Muscle layer of duodenum (tissue), 2 donors: Measurements from ENCODE around the gene GLB1L.

Source experiments
- H3K27ac ChIP-seq: one replicate; pipeline ENCODE4 v1.7.0; 2013; ENCODE audit warnings: mild to moderate bottlenecking, low read length
- H3K27me3 ChIP-seq: one replicate; pipeline ENCODE4 v1.7.0; 2013; ENCODE audit warnings: low read depth, mild to moderate bottlenecking, control low read depth, low read length
- H3K36me3 ChIP-seq, 2 donors: one replicate each; pipeline ENCODE4 v1.7.0; 2013; ENCODE audit warnings: low read length in 2 of 2, control low read depth in 1 of 2, mild to moderate bottlenecking in 1 of 2; ENCODE audit not compliant: insufficient read depth in 2 of 2, control insufficient read depth in 1 of 2
- H3K4me1 ChIP-seq, 2 donors: one replicate each; pipeline ENCODE4 v1.7.0; 2013; ENCODE audit warnings: low read length in 2 of 2, mild to moderate bottlenecking in 2 of 2, control low read depth in 1 of 2, moderate library complexity in 1 of 2; ENCODE audit not compliant: insufficient read depth in 2 of 2, control insufficient read depth in 1 of 2
- H3K4me3 ChIP-seq, 2 donors: one replicate each; pipeline ENCODE4 v1.7.0; 2013; ENCODE audit warnings: low read length in 2 of 2, low read depth in 1 of 2, mild to moderate bottlenecking in 1 of 2
- H3K9me3 ChIP-seq, 2 donors: one replicate each; pipeline ENCODE4 v1.7.0; 2013; ENCODE audit warnings: low read length in 2 of 2, control low read depth in 1 of 2, mild to moderate bottlenecking in 1 of 2; ENCODE audit not compliant: control insufficient read depth in 1 of 2
- donor health status: healthy.

GLB1L gene

GRCh38 chr2:219245148-219245898 is at the start of gene GLB1L, which contains the start of gene STK16:
Gene GLB1L (minus strand): TSS chr2:219245444. CDS start chr2:219243573, 1,871 bp downstream.
Gene STK16 (plus strand): TSS chr2:219245479. CDS start chr2:219246000, 521 bp downstream.
- H3K9me3 ChIP-seq, result no peaks in the 10 kb centered on the region
- H3K27ac ChIP-seq, result peak within 1 kb of the TSS; percentile 95
- H3K27me3 ChIP-seq, result no peaks in the 10 kb centered on the region
- H3K4me3 ChIP-seq, result peak within 1 kb of the TSS; percentile 83 to 87
- H3K4me1 ChIP-seq, result peaks cover 29 to 47% of the 10 kb centered on the region in 2 donors
- peaks cover 14 to 28% of the 10 kb centered on the region in 2 donors for H3K36me3 ChIP-seq

GRCh38 chr2:219294356-219295351 is 49.4 kb upstream of the GLB1L start:
- Histone ChIP-seq H3K4me1 (peaks cover 0 to 8% of the 10 kb centered on the region in 2 donors), H3K9me3 (no peaks in the 10 kb centered on the region), H3K4me3 (peak overlapping the region; percentile 27 to 65), H3K27ac (peak overlapping the region; percentile 23), H3K27me3 (no peaks in the 10 kb centered on the region), H3K36me3 (no peaks in the 10 kb centered on the region)

- Histone ChIP-seq H3K27me3 (no peaks in the 10 kb centered on the region), H3K36me3 (no peaks in the 10 kb centered on the region), H3K4me3 (peak overlapping the region in 1 of 2 donors; percentile 13), H3K27ac (no peak overlapping the region), H3K9me3 (no peaks in the 10 kb centered on the region), H3K4me1 (peaks cover 3 to 15% of the 10 kb centered on the region in 2 donors)
These were observed 48.5 kb upstream of the GLB1L start for GRCh38 chr2:219293736-219294231.

- H3K36me3 ChIP-seq, result no peaks in the 10 kb centered on the region
- peaks cover 3 to 15% of the 10 kb centered on the region in 2 donors for H3K4me1 ChIP-seq
- no peak overlapping the region for H3K27ac ChIP-seq
- no peak overlapping the region for H3K4me3 ChIP-seq
- no peaks in the 10 kb centered on the region for H3K27me3 ChIP-seq
- H3K9me3 ChIP-seq, result no peaks in the 10 kb centered on the region
These were observed 47.4 kb upstream of the GLB1L start for GRCh38 chr2:219292616-219293015.

- peaks cover 3 to 15% of the 10 kb centered on the region in 2 donors for H3K4me1 ChIP-seq
- no peaks in the 10 kb centered on the region for H3K9me3 ChIP-seq
- H3K4me3 ChIP-seq, result no peak overlapping the region
- H3K27ac ChIP-seq, result no peak overlapping the region
- H3K36me3 ChIP-seq, result no peaks in the 10 kb centered on the region
- no peaks in the 10 kb centered on the region for H3K27me3 ChIP-seq
These were observed 46.8 kb upstream of the GLB1L start for GRCh38 chr2:219291910-219292490.

GRCh38 chr2:219291394-219291793 is 46.1 kb upstream of the GLB1L start:
- no peaks in the 10 kb centered on the region for H3K36me3 ChIP-seq
- no peak overlapping the region for H3K4me3 ChIP-seq
- no peaks in the 10 kb centered on the region for H3K9me3 ChIP-seq
- no peak overlapping the region for H3K27ac ChIP-seq
- no peaks in the 10 kb centered on the region for H3K27me3 ChIP-seq
- H3K4me1 ChIP-seq, result peaks cover 3 to 15% of the 10 kb centered on the region in 2 donors

- peaks cover 0 to 2% of the 10 kb centered on the region in 2 donors for H3K36me3 ChIP-seq
- no peaks in the 10 kb centered on the region for H3K27me3 ChIP-seq
- H3K27ac ChIP-seq, result no peak overlapping the region
- H3K9me3 ChIP-seq, result no peaks in the 10 kb centered on the region
- H3K4me1 ChIP-seq, result peaks cover 3 to 16% of the 10 kb centered on the region in 2 donors
- no peak overlapping the region for H3K4me3 ChIP-seq
These were observed 45.3 kb upstream of the GLB1L start for GRCh38 chr2:219290381-219291171.

GRCh38 chr2:219289537-219290361 is 44.5 kb upstream of the GLB1L start:
- H3K9me3 ChIP-seq, result no peaks in the 10 kb centered on the region
- no peak overlapping the region for H3K27ac ChIP-seq
- H3K4me1 ChIP-seq, result peaks cover 3 to 22% of the 10 kb centered on the region in 2 donors
- H3K4me3 ChIP-seq, result no peak overlapping the region
- H3K27me3 ChIP-seq, result no peaks in the 10 kb centered on the region
- H3K36me3 ChIP-seq, result peaks cover 7 to 10% of the 10 kb centered on the region in 2 donors

GRCh38 chr2:219289195-219289536 is 43.9 kb upstream of the GLB1L start:
- no peak overlapping the region for H3K4me3 ChIP-seq
- peaks cover 12 to 15% of the 10 kb centered on the region in 2 donors for H3K36me3 ChIP-seq
- H3K4me1 ChIP-seq, result peaks cover 3 to 19% of the 10 kb centered on the region in 2 donors
- H3K27ac ChIP-seq, result no peak overlapping the region
- H3K9me3 ChIP-seq, result no peaks in the 10 kb centered on the region
- H3K27me3 ChIP-seq, result no peaks in the 10 kb centered on the region
